ENCODE measurements around the gene NKAIN2. TPM values are rescaled to one million over a fixed set of nuclear protein-coding genes. Genes with fewer than 3 reads are reported as not detected.

The NKAIN2 gene
- total RNA-seq, 2 experiments from 2014 or later = not detected

- no peaks in the 10 kb centered on the region for H3K27me3 Mint-ChIP-seq
- DNase-seq = no peak
- H3K9me3 Mint-ChIP-seq (ENCODE audit: low read depth) = no peaks in the 10 kb centered on the region
- H3K27ac Mint-ChIP-seq = no peak overlapping the region
- no peak overlapping the region for H3K4me3 Mint-ChIP-seq
- CTCF ChIA-PET = no interaction called here
- no peak for ATAC-seq
- H3K4me1 Mint-ChIP-seq = no peaks in the 10 kb centered on the region
- no peaks in the 10 kb centered on the region for H3K36me3 Mint-ChIP-seq
Measured at GRCh38 chr6:123875784-123876183, 72.1 kb downstream of the NKAIN2 start.

GRCh38 chr6:123879749-123880148 is 76.1 kb downstream of the NKAIN2 start:
- DNase-seq = no peak
- H3K9me3 Mint-ChIP-seq (ENCODE audit: low read depth) = peaks cover 4% of the 10 kb centered on the region
- ATAC-seq = no peak
- CTCF ChIA-PET = no interaction called here
- no peak overlapping the region for H3K4me3 Mint-ChIP-seq
- no peaks in the 10 kb centered on the region for H3K36me3 Mint-ChIP-seq
- H3K27ac Mint-ChIP-seq = no peak overlapping the region
- H3K27me3 Mint-ChIP-seq = no peaks in the 10 kb centered on the region
- no peaks in the 10 kb centered on the region for H3K4me1 Mint-ChIP-seq

GRCh38 chr6:123888771-123889513 is 85.3 kb downstream of the NKAIN2 start:
- Mint-ChIP-seq H3K9me3 (ENCODE audit: low read depth) (peaks cover 3% of the 10 kb centered on the region), H3K27me3 (no peaks in the 10 kb centered on the region), H3K4me3 (no peak overlapping the region), H3K36me3 (no peaks in the 10 kb centered on the region), H3K27ac (no peak overlapping the region), H3K4me1 (no peaks in the 10 kb centered on the region)
- CTCF ChIA-PET = no interaction called here
- DNase-seq = no peak
- ATAC-seq = no peak

GRCh38 chr6:123895346-123895745 is 91.7 kb downstream of the NKAIN2 start:
- no peak for DNase-seq
- CTCF ChIA-PET = no interaction called here

GRCh38 chr6:123895806-123896205 is 92.1 kb downstream of the NKAIN2 start:
- Mint-ChIP-seq H3K4me3 (no peak overlapping the region), H3K27me3 (no peaks in the 10 kb centered on the region), H3K4me1 (no peaks in the 10 kb centered on the region), H3K9me3 (ENCODE audit: low read depth) (peaks cover 3% of the 10 kb centered on the region), H3K27ac (no peak overlapping the region), H3K36me3 (no peaks in the 10 kb centered on the region)
- CTCF ChIA-PET = no interaction called here
- DNase-seq (no peak), ATAC-seq (no peak)

More at GRCh38 chr6:123895346-123895745, 91.7 kb downstream of the NKAIN2 start:
- peaks cover 3% of the 10 kb centered on the region for H3K9me3 Mint-ChIP-seq (ENCODE audit: low read depth)
- H3K4me3 Mint-ChIP-seq = no peak overlapping the region
- no peak overlapping the region for H3K27ac Mint-ChIP-seq
- ATAC-seq = no peak
- no peaks in the 10 kb centered on the region for H3K36me3 Mint-ChIP-seq
- H3K27me3 Mint-ChIP-seq = no peaks in the 10 kb centered on the region
- H3K4me1 Mint-ChIP-seq = no peaks in the 10 kb centered on the region

GRCh38 chr6:123896869-123897268 is 93.2 kb downstream of the NKAIN2 start:
- Mint-ChIP-seq H3K4me1 (no peaks in the 10 kb centered on the region), H3K4me3 (no peak overlapping the region), H3K27ac (no peak overlapping the region), H3K9me3 (ENCODE audit: low read depth) (peaks cover 3% of the 10 kb centered on the region), H3K36me3 (no peaks in the 10 kb centered on the region), H3K27me3 (no peaks in the 10 kb centered on the region)
- CTCF ChIA-PET = no interaction called here
- DNase-seq (no peak), ATAC-seq (no peak)

- H3K27me3 Mint-ChIP-seq = no peaks in the 10 kb centered on the region
- CTCF ChIA-PET = no interaction called here
- no peak for DNase-seq
- H3K4me1 Mint-ChIP-seq = no peaks in the 10 kb centered on the region
- H3K9me3 Mint-ChIP-seq (ENCODE audit: low read depth) = no peaks in the 10 kb centered on the region
- ATAC-seq = no peak
- H3K4me3 Mint-ChIP-seq = no peak overlapping the region
- no peak overlapping the region for H3K27ac Mint-ChIP-seq
- H3K36me3 Mint-ChIP-seq = no peaks in the 10 kb centered on the region
Measured at GRCh38 chr6:123897965-123898364, 94.3 kb downstream of the NKAIN2 start.

GRCh38 chr6:123898665-123899064 is 95.0 kb downstream of the NKAIN2 start:
- CTCF ChIA-PET = no interaction called here
- Mint-ChIP-seq H3K4me3 (no peak overlapping the region), H3K27me3 (no peaks in the 10 kb centered on the region), H3K36me3 (no peaks in the 10 kb centered on the region), H3K9me3 (ENCODE audit: low read depth) (no peaks in the 10 kb centered on the region), H3K27ac (no peak overlapping the region), H3K4me1 (no peaks in the 10 kb centered on the region)
- DNase-seq (no peak), ATAC-seq (no peak)

GRCh38 chr6:123899745-123900144 is 96.1 kb downstream of the NKAIN2 start:
- Mint-ChIP-seq H3K27ac (no peak overlapping the region), H3K27me3 (no peaks in the 10 kb centered on the region), H3K4me1 (no peaks in the 10 kb centered on the region), H3K36me3 (no peaks in the 10 kb centered on the region), H3K4me3 (no peak overlapping the region), H3K9me3 (ENCODE audit: low read depth) (no peaks in the 10 kb centered on the region)
- no peak for DNase-seq
- no peak for ATAC-seq
- CTCF ChIA-PET = no interaction called here

GRCh38 chr6:123901436-123901835 is 97.8 kb downstream of the NKAIN2 start:
- Mint-ChIP-seq H3K27ac (no peak overlapping the region), H3K4me1 (no peaks in the 10 kb centered on the region), H3K9me3 (ENCODE audit: low read depth) (no peaks in the 10 kb centered on the region), H3K27me3 (no peaks in the 10 kb centered on the region), H3K36me3 (no peaks in the 10 kb centered on the region), H3K4me3 (no peak overlapping the region)
- CTCF ChIA-PET = no interaction called here
- ATAC-seq (no peak), DNase-seq (no peak)

GRCh38 chr6:123902738-123903313 is 99.2 kb downstream of the NKAIN2 start:
- Mint-ChIP-seq H3K36me3 (no peaks in the 10 kb centered on the region), H3K4me1 (no peaks in the 10 kb centered on the region), H3K4me3 (no peak overlapping the region), H3K27me3 (no peaks in the 10 kb centered on the region), H3K27ac (no peak overlapping the region), H3K9me3 (ENCODE audit: low read depth) (no peaks in the 10 kb centered on the region)
- CTCF ChIA-PET = no interaction called here
- DNase-seq (no peak), ATAC-seq (no peak)

GRCh38 chr6:123904228-123904627 is 100.6 kb downstream of the NKAIN2 start:
- no peaks in the 10 kb centered on the region for H3K9me3 Mint-ChIP-seq (ENCODE audit: low read depth)
- ATAC-seq = no peak
- H3K27ac Mint-ChIP-seq = no peak overlapping the region
- no peaks in the 10 kb centered on the region for H3K4me1 Mint-ChIP-seq
- H3K36me3 Mint-ChIP-seq = no peaks in the 10 kb centered on the region
- H3K27me3 Mint-ChIP-seq = no peaks in the 10 kb centered on the region
- CTCF ChIA-PET = no interaction called here
- no peak for DNase-seq
- no peak overlapping the region for H3K4me3 Mint-ChIP-seq

GRCh38 chr6:123908797-123909196 is 105.1 kb downstream of the NKAIN2 start:
- H3K4me3 Mint-ChIP-seq = no peak overlapping the region
- CTCF ChIA-PET = no interaction called here
- ATAC-seq (no peak), DNase-seq (no peak)
- no peak overlapping the region for H3K27ac Mint-ChIP-seq
- H3K4me1 Mint-ChIP-seq = no peaks in the 10 kb centered on the region
- no peaks in the 10 kb centered on the region for H3K27me3 Mint-ChIP-seq
- H3K36me3 Mint-ChIP-seq = no peaks in the 10 kb centered on the region
- H3K9me3 Mint-ChIP-seq (ENCODE audit: low read depth) = no peaks in the 10 kb centered on the region

- DNase-seq (no peak), ATAC-seq (no peak)
- Mint-ChIP-seq H3K4me1 (no peaks in the 10 kb centered on the region), H3K9me3 (ENCODE audit: low read depth) (no peaks in the 10 kb centered on the region), H3K27ac (no peak overlapping the region), H3K27me3 (no peaks in the 10 kb centered on the region), H3K36me3 (no peaks in the 10 kb centered on the region), H3K4me3 (no peak overlapping the region)
- CTCF ChIA-PET = no interaction called here
Measured at GRCh38 chr6:123909989-123910388, 106.3 kb downstream of the NKAIN2 start.
